ENCODE results near the gene AOPEP. TPM values are rescaled to one million over a fixed set of nuclear protein-coding genes. Genes with fewer than 3 reads are reported as not detected.

AOPEP gene
- total and polyA plus RNA-seq, 8 donors: 73.9 to 407 (median 101) TPM

- H3K9me3 ChIP-seq: no peaks in the 10 kb centered on the region
- intact Hi-C loops (cut with DNase I; ENCODE audit: low total_unique reads): no loop called here
- H3K4me3 ChIP-seq: no peak overlapping the region
- H3K4me1 ChIP-seq: peaks cover 23 to 91% (median 63%) of the 10 kb centered on the region in 4 donors
- H3K27ac ChIP-seq: peak overlapping the region in 4 of 5 donors; percentile 21 to 64 (median 58)
- WGBS, 5 donors: 64 to 75% (median 70%) methylated on average over 8 of the region's 8 CpGs
- peaks cover 3 to 42% (median 29%) of the 10 kb centered on the region in 4 donors for H3K36me3 ChIP-seq
- no peaks in the 10 kb centered on the region for H3K27me3 ChIP-seq
- TF ChIP-seq, protein P1, sequence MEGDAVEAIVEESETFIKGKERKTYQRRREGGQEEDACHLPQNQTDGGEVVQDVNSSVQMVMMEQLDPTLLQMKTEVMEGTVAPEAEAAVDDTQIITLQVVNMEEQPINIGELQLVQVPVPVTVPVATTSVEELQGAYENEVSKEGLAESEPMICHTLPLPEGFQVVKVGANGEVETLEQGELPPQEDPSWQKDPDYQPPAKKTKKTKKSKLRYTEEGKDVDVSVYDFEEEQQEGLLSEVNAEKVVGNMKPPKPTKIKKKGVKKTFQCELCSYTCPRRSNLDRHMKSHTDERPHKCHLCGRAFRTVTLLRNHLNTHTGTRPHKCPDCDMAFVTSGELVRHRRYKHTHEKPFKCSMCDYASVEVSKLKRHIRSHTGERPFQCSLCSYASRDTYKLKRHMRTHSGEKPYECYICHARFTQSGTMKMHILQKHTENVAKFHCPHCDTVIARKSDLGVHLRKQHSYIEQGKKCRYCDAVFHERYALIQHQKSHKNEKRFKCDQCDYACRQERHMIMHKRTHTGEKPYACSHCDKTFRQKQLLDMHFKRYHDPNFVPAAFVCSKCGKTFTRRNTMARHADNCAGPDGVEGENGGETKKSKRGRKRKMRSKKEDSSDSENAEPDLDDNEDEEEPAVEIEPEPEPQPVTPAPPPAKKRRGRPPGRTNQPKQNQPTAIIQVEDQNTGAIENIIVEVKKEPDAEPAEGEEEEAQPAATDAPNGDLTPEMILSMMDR (IDR thresholded peaks at IDR 0.05): no peak
- no peak for TF ChIP-seq EP300 (IDR thresholded peaks at IDR 0.05)
- TF ChIP-seq POLR2AphosphoS5 (IDR thresholded peaks at IDR 0.05): peak in 1 of 3 donors; percentile 21
- no peak for TF ChIP-seq POLR2A (IDR thresholded peaks at IDR 0.05)
- DNase-seq: no peak
Observed at GRCh38 chr9:95102001-95102433, 375.5 kb downstream of the AOPEP start.

- intact Hi-C loops (cut with DNase I; ENCODE audit: low total_unique reads): no loop called here
Observed at GRCh38 chr9:95102572-95102971, 376.1 kb downstream of the AOPEP start.

GRCh38 chr9:95103281-95103771, 376.8 kb downstream of the AOPEP start:
- Histone ChIP-seq H3K4me1 (peaks cover 17 to 90% (median 59%) of the 10 kb centered on the region in 4 donors), H3K36me3 (peaks cover 6 to 46% (median 39%) of the 10 kb centered on the region in 4 donors), H3K9me3 (no peaks in the 10 kb centered on the region), H3K4me3 (no peak overlapping the region), H3K27ac (peak overlapping the region in 4 of 5 donors; percentile 10 to 63 (median 34)), H3K27me3 (no peaks in the 10 kb centered on the region)
- no peak for DNase-seq
- 63 to 80% (median 69%) methylated on average over 15 of the region's 15 CpGs for WGBS, 5 donors
- intact Hi-C loops (cut with DNase I; ENCODE audit: low total_unique reads): no loop called here
- TF ChIP-seq, protein P1 (IDR thresholded peaks at IDR 0.05): no peak
- no peak for TF ChIP-seq EP300 (IDR thresholded peaks at IDR 0.05)

More at GRCh38 chr9:95102572-95102971, 376.1 kb downstream of the AOPEP start:
- H3K4me1 ChIP-seq: peaks cover 23 to 96% (median 63%) of the 10 kb centered on the region in 4 donors
- TF ChIP-seq EP300 (IDR thresholded peaks at IDR 0.05) (no peak), POLR2A (IDR thresholded peaks at IDR 0.05) (no peak), POLR2AphosphoS5 (IDR thresholded peaks at IDR 0.05) (no peak)
- TF ChIP-seq, protein P1 (IDR thresholded peaks at IDR 0.05): no peak
- H3K9me3 ChIP-seq: no peaks in the 10 kb centered on the region
- no peak overlapping the region for H3K4me3 ChIP-seq
- H3K36me3 ChIP-seq: peaks cover 6 to 41% (median 34%) of the 10 kb centered on the region in 4 donors
- no peak for DNase-seq
- peak overlapping the region in 4 of 5 donors; percentile 13 to 64 (median 58) for H3K27ac ChIP-seq
- H3K27me3 ChIP-seq: no peaks in the 10 kb centered on the region
- WGBS, 5 donors: 48 to 79% (median 62%) methylated on average over 8 to 18 of the region's 18 CpGs

- peaks cover 8 to 48% (median 40%) of the 10 kb centered on the region in 4 donors for H3K36me3 ChIP-seq
- H3K4me3 ChIP-seq: no peak overlapping the region
- DNase-seq: no peak
- H3K27ac ChIP-seq: peak overlapping the region; percentile 10 to 63 (median 18)
- intact Hi-C loops (cut with DNase I; ENCODE audit: low total_unique reads): no loop called here
- H3K4me1 ChIP-seq: peaks cover 13 to 83% (median 54%) of the 10 kb centered on the region in 4 donors
- 65 to 81% (median 79%) methylated on average over 16 to 20 of the region's 20 CpGs for WGBS, 5 donors
- TF ChIP-seq POLR2AphosphoS5 (IDR thresholded peaks at IDR 0.05): no peak
- H3K27me3 ChIP-seq: no peaks in the 10 kb centered on the region
- no peaks in the 10 kb centered on the region for H3K9me3 ChIP-seq
Observed at GRCh38 chr9:95103871-95104580, 377.5 kb downstream of the AOPEP start.
